ENCODE measurements around the gene SLC1A1. TPM values are rescaled to one million over a fixed set of nuclear protein-coding genes. Genes with fewer than 3 reads are reported as not detected.

Gene SLC1A1
- total and polyA plus RNA-seq, 7 donors: 3.3 to 7.5 (median 5.2) TPM

- intact Hi-C loops (cut with DNase I): no loop called here
- TF ChIP-seq POLR2A (IDR thresholded peaks at IDR 0.05) (no peak), EP300 (IDR thresholded peaks at IDR 0.05) (no peak)
- no peaks in the 10 kb centered on the region for H3K27me3 ChIP-seq
- H3K4me1 ChIP-seq: no peaks in the 10 kb centered on the region
- DNase-seq: no peak
- no peaks in the 10 kb centered on the region for H3K36me3 ChIP-seq
- no peaks in the 10 kb centered on the region for H3K9me3 ChIP-seq
- 90 to 95% methylated on average over 1 of the region's 1 CpG for WGBS, 2 donors
- no peak overlapping the region for H3K4me3 ChIP-seq
- no peak overlapping the region for H3K27ac ChIP-seq
These were observed 124.4 kb downstream of the SLC1A1 start for GRCh38 chr9:4614627-4615026.

DNA sequence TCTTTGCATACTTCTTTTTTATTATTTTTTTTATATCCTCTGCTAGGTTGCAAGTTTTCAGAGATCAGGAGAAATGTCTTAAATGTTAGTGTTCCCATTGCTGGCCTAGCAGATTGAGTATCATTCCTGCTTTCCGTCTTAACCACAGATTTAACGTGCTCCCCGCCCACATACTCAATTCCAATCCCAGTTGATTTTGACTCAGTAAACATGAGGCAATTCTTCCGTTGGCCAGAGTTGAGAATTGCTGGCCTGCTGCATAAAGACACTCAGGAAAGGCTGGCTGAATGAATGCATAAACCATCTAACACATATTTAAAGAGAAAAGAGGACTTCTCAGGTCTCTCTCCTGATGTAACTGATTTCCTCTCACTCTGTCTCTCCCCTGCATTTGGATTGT is 125.0 kb downstream of the SLC1A1 start:
- intact Hi-C loops (cut with DNase I): no loop called here
- Histone ChIP-seq H3K36me3 (no peaks in the 10 kb centered on the region), H3K27ac (no peak overlapping the region), H3K9me3 (no peaks in the 10 kb centered on the region), H3K27me3 (no peaks in the 10 kb centered on the region), H3K4me1 (no peaks in the 10 kb centered on the region), H3K4me3 (no peak overlapping the region)
- TF ChIP-seq EP300 (IDR thresholded peaks at IDR 0.05) (no peak), POLR2AphosphoS5 (IDR thresholded peaks at IDR 0.05) (no peak), POLR2A (IDR thresholded peaks at IDR 0.05) (no peak)
- TF ChIP-seq, protein P1, sequence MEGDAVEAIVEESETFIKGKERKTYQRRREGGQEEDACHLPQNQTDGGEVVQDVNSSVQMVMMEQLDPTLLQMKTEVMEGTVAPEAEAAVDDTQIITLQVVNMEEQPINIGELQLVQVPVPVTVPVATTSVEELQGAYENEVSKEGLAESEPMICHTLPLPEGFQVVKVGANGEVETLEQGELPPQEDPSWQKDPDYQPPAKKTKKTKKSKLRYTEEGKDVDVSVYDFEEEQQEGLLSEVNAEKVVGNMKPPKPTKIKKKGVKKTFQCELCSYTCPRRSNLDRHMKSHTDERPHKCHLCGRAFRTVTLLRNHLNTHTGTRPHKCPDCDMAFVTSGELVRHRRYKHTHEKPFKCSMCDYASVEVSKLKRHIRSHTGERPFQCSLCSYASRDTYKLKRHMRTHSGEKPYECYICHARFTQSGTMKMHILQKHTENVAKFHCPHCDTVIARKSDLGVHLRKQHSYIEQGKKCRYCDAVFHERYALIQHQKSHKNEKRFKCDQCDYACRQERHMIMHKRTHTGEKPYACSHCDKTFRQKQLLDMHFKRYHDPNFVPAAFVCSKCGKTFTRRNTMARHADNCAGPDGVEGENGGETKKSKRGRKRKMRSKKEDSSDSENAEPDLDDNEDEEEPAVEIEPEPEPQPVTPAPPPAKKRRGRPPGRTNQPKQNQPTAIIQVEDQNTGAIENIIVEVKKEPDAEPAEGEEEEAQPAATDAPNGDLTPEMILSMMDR (IDR thresholded peaks at IDR 0.05): no peak
- WGBS, 2 donors: 66 to 67% methylated on average over 4 of the region's 4 CpGs
- no peak for DNase-seq

DNA sequence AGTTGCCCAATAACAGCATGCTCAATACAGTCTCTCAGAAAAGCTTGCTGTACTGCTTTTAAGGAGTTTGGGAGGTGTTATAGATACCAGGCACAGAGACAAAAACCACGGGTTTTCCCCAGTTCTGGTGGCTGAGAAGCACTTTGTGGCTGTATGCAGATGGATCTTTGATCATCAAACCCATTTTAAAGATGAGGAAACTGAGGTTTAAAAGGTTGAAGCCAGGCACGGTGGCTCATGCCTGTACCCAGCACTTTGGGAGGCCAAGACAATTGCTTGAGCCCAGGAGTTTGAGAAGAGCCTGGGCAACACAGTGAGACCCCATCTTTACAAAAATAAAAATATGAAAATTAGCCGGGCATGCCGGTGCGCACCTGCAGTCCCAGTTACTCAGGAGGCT is 125.5 kb downstream of the SLC1A1 start:
- no peaks in the 10 kb centered on the region for H3K27me3 ChIP-seq
- no peak for DNase-seq
- H3K27ac ChIP-seq: no peak overlapping the region
- H3K36me3 ChIP-seq: no peaks in the 10 kb centered on the region
- no peak for TF ChIP-seq POLR2A (IDR thresholded peaks at IDR 0.05)
- TF ChIP-seq EP300 (IDR thresholded peaks at IDR 0.05): no peak
- no peak for TF ChIP-seq POLR2AphosphoS5 (IDR thresholded peaks at IDR 0.05)
- TF ChIP-seq, protein P1 (IDR thresholded peaks at IDR 0.05): no peak
- 85 to 87% methylated on average over 5 of the region's 5 CpGs for WGBS, 2 donors
- no peak overlapping the region for H3K4me3 ChIP-seq
- no peaks in the 10 kb centered on the region for H3K4me1 ChIP-seq
- intact Hi-C loops (cut with DNase I): no loop called here
- H3K9me3 ChIP-seq: no peaks in the 10 kb centered on the region

DNA sequence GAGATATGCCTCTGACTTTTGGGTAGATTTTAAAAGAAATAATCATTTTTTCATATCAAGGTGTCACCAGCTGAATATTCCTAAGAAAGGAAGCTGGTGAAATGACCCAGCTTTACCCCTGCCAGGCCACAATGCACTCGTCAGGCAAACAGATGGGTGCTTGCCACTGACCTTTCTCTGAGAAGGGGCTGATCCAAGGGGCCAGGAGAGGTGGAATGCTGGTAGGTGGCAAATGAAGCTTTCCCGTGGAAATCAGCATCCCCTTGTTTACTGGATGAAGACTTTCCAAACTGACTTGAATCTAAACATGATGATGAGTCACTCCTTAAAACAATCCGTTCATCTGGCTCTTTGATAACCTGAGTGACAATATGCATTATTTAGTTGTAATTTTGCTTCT is 127.5 kb downstream of the SLC1A1 start:
- intact Hi-C loops (cut with DNase I): no loop called here
- Histone ChIP-seq H3K9me3 (no peaks in the 10 kb centered on the region), H3K4me1 (no peaks in the 10 kb centered on the region), H3K27ac (no peak overlapping the region), H3K4me3 (no peak overlapping the region), H3K36me3 (no peaks in the 10 kb centered on the region), H3K27me3 (no peaks in the 10 kb centered on the region)
- TF ChIP-seq, protein P1 (IDR thresholded peaks at IDR 0.05): no peak
- TF ChIP-seq POLR2A (IDR thresholded peaks at IDR 0.05) (no peak), EP300 (IDR thresholded peaks at IDR 0.05) (no peak), POLR2AphosphoS5 (IDR thresholded peaks at IDR 0.05) (no peak)
- WGBS, 2 donors: 64 to 69% methylated on average over 3 of the region's 3 CpGs
- DNase-seq: no peak

DNA sequence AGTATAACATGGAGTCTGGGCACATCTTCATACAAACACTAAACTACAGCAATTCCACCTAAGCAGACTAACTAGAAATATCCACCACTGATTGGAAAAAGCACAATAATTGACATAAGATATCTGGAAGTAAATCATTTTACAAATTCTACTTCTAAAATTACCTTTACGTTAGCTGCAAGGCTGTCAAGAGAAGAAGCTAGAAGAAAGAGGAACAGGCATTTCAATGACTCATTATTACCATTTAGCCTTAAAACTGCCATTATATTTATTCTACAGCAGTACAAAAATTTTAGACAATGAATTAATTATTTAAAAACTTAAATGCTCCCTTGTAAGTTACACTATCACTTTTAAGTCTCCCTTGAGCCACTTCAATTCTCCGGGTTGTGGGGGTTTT is 128.4 kb downstream of the SLC1A1 start:
- no peak for DNase-seq
- Histone ChIP-seq H3K4me3 (no peak overlapping the region), H3K9me3 (no peaks in the 10 kb centered on the region), H3K4me1 (no peaks in the 10 kb centered on the region), H3K36me3 (no peaks in the 10 kb centered on the region), H3K27ac (no peak overlapping the region), H3K27me3 (no peaks in the 10 kb centered on the region)
- TF ChIP-seq, protein P1 (IDR thresholded peaks at IDR 0.05): no peak
- TF ChIP-seq POLR2AphosphoS5 (IDR thresholded peaks at IDR 0.05): no peak
- TF ChIP-seq POLR2A (IDR thresholded peaks at IDR 0.05): no peak
- TF ChIP-seq EP300 (IDR thresholded peaks at IDR 0.05): no peak
- 82 to 94% methylated on average over 2 of the region's 2 CpGs for WGBS, 2 donors
- intact Hi-C loops (cut with DNase I): no loop called here

Data from sigmoid colon (tissue), 7 donors.